D721Med (cell line): ENCODE data around the gene KYNU.
"Not testable (repeated sequence)": the region's sequence is repeated elsewhere in the genome, so short reads cannot be mapped to it uniquely, and the experiment has no call there.

Experiments
- DNase-seq: peaks from one replicate; pipeline ENCODE4 v3.0.0; 2011; ENCODE audit warnings: low spot score; ENCODE audit not compliant: insufficient read length
- FAIRE-seq: peaks from 2 replicates; lab custom pipeline; 2011; peaks lifted over from hg19 to GRCh38; lab: Jason Lieb, UNC
- TF ChIP-seq, protein P1 (sequence below): IDR thresholded peaks from 2 replicates; pipeline ENCODE4 v1.5.1; 2012; ENCODE audit warnings: mild to moderate bottlenecking, control low read depth; ENCODE audit not compliant: insufficient read depth; ENCODE audit errors: missing control alignments

Gene KYNU

DNA sequence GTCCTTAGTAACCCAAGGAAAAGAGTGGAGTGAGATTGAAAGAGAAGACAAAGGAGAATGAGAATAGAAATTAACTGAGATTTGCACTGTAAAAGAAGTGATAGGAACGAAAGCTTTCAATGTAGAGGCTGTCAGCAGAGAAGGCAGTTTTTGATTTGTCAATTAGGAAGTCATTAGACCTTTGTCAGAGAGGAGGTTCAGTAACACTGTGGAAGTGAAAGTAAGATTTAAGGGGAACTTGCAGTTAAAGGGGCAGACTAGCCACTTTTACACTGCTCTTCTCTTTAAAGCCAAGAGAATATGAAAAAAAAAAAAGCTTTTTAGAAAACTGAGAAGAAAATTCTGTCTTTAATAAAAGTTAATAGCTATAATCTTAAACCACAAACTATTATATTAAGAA lies 11.5 kb upstream of the KYNU start:
- TF ChIP-seq, protein P1, sequence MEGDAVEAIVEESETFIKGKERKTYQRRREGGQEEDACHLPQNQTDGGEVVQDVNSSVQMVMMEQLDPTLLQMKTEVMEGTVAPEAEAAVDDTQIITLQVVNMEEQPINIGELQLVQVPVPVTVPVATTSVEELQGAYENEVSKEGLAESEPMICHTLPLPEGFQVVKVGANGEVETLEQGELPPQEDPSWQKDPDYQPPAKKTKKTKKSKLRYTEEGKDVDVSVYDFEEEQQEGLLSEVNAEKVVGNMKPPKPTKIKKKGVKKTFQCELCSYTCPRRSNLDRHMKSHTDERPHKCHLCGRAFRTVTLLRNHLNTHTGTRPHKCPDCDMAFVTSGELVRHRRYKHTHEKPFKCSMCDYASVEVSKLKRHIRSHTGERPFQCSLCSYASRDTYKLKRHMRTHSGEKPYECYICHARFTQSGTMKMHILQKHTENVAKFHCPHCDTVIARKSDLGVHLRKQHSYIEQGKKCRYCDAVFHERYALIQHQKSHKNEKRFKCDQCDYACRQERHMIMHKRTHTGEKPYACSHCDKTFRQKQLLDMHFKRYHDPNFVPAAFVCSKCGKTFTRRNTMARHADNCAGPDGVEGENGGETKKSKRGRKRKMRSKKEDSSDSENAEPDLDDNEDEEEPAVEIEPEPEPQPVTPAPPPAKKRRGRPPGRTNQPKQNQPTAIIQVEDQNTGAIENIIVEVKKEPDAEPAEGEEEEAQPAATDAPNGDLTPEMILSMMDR: no peak
- no peak for FAIRE-seq

DNA sequence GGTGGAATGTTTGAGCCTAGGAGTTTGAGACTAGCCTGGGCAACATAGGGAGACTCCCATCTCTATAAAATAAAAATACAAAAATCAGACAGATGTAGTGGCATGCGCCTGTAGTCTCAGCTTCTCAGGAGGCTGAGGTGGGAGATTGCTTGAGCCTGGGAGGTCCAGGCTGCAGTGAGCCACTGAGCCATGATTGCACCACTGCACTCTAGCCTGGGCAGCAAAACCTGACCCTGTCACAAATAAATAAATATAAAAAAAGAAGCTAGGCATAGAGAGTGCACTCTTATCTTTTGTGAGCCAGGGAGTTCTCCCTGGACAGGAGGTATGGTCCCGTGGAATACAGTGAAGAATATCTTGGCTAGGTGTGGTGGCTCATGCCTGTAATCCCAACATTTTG lies 11.0 kb upstream of the KYNU start:
- DNase-seq (no peak), FAIRE-seq (no peak)
- TF ChIP-seq, protein P1: no peak

More for the DNA sequence above, 11.5 kb upstream of the KYNU start:
- DNase-seq: no peak

DNA sequence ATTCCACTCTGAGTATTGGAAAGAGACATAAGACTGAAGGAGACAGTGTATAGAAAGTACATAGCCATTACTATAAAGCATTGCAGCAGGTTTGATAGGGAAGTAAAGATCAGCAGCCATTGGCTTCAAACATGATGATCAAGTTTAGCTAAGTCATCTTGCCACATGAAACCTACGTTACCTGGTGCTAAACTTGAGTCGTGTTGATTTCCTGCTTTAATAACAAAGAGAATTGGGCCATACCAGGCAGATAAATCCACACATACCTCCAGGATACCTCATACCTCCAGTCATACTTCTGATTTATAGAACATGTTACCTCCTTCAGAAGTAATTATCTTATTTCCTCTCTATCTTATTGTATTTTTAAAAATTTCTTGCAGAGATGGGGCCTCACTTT lies 10.3 kb upstream of the KYNU start:
- no peak for DNase-seq
- TF ChIP-seq, protein P1: no peak
- no peak for FAIRE-seq

DNA sequence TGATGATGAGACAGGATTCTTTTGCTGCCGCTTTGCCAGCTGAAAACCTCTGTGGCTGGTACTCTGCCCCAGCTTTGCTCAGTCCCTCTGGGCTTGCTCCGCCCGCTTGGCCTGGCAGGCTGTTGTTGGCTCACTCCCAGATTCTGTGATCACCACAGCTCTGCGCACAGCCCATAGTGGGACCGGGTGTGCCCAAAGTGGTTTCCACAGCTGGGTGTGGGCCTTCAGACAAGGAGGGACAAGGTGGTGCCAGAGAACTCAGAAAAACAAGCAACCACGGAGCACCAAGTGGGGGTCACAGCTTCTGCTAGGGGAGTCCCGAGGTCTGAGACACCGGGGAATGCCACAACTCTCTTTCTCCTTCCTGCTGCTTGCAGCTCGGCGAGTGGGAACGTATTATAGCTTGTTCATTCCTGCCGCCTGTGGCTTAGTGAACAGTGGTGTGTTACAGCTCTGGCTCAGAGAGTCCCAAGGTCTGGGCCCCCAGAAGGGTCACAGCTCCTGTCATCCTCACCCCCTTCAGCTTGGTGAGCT lies 9.2 kb upstream of the KYNU start:
- DNase-seq: no peak
- FAIRE-seq: no peak
- TF ChIP-seq, protein P1: no peak

DNA sequence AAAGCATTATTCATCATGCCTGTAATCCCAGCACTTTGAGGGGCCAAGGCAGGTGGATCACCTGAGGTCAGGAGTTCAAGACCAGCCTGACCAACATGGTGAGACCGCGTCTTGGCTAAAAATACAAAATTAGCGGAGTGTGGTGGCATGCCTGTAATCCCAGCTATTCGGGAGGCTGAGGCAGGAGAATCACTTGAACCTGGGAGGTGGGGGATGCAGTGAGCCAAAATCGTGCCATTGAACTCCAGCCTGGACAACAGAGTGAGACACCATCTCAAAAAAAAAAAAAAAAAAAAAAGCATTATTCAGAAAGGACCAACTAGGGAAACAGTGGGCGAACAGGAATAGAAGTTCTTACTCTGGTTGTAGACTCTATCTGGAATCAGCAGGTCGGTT lies 8.4 kb upstream of the KYNU start:
- not testable (repeated sequence) for FAIRE-seq, DNase-seq

DNA sequence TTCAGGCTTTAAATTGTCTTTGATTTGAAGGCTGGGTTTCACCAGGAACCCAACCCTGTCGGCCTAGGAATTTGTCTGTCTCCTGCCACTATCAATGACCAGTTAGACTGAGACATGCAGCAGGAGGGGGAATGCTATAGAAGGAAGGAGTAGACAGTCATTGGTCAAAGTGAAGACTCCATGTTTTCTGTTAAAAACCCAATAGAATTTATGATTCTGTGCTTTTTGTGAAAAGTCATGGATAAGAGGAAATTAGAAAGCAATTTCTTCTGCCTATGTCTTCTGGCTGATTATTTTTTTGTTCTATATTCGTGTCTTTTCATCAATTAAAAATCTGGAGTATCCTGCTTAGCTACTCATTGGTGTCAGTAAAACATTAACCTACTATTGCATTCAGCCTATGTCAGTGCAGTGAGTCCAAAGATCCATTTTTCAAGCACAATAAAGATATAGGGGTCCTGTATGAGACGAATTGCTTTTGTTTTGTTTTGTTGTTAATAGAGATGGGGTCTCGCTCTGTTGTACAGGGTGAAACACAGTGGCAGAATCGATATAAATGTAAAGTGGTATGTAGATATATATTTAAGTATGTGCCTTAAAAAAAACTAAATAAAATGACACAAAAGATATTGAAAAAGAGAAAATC lies 7.9 kb upstream of the KYNU start:
- TF ChIP-seq, protein P1: no peak
- no peak for FAIRE-seq
- no peak for DNase-seq

DNA sequence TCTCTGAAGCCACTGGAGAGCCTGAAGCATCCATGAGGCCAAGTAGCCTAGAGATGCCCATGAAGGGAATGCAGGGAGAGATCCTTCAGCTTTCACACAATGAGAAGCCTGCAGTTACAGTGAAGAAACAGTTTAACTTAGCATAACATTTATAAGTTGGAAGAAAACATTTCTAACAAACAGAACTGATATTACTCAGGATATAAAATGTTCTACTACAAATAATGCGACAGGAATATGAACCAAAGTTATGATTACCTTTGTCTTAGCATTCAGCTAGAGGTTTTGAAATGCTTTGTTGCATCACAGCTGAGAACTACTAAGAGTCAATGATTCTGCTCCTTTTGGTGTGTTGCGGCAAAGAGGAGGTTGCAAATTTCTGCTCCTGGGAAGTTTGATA lies 6.9 kb upstream of the KYNU start:
- TF ChIP-seq, protein P1: no peak
- FAIRE-seq: no peak
- no peak for DNase-seq
